HG02840 (cell line): ENCODE data around the gene NPTN.
A peak's percentile ranks its signal among the peaks of the same experiment; 100 is the strongest.

Experiments
- ATAC-seq: cut with Tn5 transposase; IDR thresholded peaks from one replicate; pipeline ENCODE4 v1.9.1; 2021; ENCODE audit warnings: mild to moderate bottlenecking, moderate library complexity, moderate number of reproducible peaks; ENCODE audit not compliant: unreplicated experiment, low FRiP score

The NPTN gene

GRCh38 chr15:73633991-73634495 is 854 bp upstream of the NPTN start:
- no peak for ATAC-seq

GRCh38 chr15:73632670-73633058 is 525 bp downstream of the NPTN start:
- peak; percentile 4 for ATAC-seq

DNA sequence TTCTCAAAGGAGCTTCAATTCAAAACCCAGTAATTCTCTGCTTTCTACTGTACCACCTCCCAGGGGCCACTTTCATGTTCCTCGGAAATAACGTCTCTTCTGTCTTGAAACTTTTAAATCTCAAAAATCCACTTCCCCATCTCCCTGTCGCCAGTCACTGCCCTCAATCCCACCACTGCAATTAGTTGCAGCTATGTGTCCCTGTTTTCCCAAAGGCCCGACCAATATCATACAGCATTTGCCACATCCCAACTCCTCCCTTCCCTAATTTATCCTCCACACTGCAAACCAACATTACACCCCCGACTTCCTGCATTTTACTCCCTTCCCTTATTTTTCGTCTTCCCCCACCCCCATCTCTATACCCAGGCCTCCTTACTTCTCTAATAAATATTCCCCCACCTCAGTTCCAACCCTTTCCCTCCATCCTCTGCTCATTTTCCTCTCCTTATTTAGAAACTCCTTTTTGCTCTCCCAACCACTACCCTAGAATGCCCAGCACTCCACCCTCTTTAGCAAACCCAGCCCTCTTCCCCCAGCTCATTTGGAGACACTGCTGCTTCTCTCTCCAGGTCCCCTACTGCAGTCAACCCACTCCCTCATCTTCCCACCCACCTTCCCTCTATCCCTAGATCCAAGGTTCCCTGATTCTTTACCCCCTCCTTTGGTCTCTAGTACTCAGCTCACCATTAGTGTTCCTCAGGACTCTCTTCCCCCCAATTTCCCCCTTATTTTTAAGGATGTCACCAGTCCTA is 1.1 kb downstream of the NPTN start:
- ATAC-seq, result no peak

- no peak for ATAC-seq
Observed at GRCh38 chr15:73630921-73631362, 2.2 kb downstream of the NPTN start.

DNA sequence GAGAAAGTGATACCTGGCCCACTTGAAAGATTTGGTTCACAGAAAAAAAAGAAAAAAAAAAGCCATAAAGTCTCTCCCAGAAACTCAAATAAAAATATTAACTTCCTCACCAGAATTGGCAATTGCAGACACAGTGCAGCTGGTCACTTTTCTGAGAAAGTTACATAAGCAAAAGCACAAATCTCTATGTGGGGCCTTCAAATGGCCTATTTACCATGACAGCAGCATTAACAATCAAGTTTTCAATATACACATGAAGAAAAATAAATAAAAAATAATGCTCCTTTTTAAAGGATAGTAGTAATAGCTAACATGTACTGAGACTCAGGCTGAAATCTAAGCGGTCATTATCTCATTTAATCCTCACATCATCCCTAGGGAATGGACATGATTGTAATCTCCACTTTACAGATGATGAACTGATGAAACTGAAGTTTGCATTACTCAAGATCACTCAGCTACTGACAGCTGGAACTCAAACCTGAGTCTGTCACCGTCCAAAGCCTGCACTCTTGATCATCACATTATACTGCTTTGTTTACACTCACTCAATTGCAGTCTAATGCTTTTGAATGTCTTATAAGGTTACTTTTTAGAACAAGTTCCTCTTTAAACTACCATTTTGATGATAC is 3.3 kb downstream of the NPTN start:
- ATAC-seq, result no peak

DNA sequence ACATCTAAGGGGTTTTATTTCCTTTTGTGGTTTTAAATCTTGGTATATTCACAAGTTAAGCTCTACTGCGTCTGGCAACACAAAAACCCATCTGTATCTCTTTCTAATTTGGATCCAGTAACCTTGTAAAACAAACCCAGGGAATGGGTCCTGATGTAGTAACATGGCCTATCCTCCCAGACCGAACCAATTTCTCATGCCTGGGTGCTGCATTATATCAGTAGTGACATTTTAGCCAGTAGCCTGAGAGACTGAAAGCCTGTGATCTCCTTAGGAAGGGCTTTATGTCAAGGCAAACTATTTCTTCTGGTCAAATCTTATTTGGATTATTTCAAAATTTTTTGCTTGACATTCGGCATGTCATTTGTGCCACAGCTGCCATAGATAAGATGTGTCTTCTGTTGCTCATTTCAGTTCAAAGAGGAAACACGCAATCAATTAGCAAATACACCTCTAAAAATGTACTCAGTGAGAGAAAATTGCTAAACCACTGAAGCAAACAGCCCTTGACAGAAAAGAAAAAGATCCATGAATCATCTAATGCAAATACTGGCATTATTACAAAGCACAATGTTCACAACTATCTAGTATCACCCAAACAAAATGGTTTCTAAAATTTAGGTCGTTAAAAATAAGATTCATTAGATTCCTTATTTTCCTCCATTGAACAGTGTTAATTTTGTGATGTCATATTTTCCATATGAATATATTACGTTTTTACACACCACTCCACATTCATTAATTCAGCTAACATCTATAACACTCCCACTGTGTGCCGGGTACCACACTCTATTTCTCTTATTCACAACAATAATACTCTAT is 4.0 kb downstream of the NPTN start:
- no peak for ATAC-seq

DNA sequence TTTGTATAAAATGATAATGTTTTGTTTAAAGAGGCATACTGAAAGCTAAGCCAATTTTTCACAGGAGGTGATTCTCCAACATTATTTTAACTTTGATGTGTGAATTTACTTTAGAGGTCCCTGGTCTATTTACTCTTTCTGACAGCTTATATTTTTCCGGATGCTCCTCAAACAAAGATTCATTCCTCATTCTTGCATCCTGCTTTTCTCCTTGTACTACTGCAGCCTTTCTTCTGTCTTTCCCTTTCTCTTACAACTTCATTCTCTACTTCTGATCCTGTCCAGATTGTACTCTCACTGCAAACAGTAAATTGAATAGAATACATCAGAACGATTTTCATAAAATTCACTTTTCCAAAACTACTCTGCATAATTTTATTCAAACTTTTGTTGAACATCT is 5.1 kb downstream of the NPTN start:
- ATAC-seq, result no peak

DNA sequence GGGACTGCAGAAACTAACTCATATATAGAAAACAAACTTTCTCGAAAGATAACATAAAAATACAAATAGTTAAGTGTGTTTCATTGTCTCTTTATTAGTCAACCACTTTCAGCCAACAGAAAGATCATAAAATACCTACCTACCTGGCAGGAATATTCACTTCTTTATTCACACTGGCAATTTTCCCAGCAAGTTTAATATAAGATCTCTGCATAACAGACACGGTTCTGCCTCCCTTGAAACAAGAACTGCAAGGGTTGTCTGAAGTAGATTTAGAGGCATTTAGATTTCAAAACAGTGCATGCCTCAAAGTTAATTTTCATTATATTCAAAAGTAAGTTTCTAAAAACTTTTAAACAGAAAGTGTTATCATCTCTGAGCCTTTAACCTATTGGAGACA is 7.1 kb downstream of the NPTN start:
- ATAC-seq, result no peak

GRCh38 chr15:73624530-73624929 is 8.7 kb downstream of the NPTN start:
- no peak for ATAC-seq

- ATAC-seq, result no peak
Observed at GRCh38 chr15:73621286-73621826, 11.8 kb downstream of the NPTN start.

DNA sequence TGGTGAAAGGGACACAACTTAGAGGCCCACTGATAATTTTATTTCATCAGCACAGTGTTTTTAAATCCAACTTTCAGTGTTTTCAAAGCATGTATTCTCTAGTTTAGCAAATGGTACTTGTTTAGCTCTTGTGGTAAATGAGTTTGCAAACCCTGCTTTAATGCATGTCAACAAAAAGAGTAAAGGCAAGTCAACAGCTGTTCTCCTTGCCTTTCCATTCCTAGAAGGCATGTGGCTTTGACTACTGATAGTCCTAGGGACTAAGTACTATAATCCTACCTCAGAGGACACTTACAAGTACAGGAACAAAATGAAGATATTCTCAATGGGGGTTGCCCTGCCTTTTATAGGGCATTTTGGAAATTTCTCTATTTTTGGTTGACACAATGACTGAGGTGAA is 13.1 kb downstream of the NPTN start:
- ATAC-seq, result no peak

- ATAC-seq, result no peak
Observed at GRCh38 chr15:73617913-73618312, 15.3 kb downstream of the NPTN start.

DNA sequence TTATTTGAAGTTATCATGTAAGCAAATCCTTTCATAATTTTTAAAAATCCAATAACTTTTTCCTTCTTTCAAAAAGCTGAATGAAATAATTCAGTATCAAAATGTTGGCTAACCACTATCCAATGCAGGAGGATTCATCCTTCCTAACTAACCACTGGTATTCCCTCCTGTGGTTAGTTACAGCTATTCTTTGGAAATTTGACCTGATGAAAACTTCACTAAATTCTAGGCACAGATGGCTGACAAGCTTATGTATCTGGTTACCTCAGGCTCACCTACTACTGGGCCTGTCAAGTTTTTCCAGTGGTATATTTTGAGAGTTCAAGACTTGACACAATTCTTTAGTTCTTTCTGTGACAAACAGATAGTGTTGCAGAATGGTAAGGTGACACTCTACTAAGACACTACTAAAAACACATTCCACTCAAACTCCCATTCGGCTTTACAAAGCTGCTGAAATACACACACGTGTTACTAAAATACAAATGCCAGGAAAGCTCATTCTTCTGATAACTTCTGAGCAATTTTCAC is 15.8 kb downstream of the NPTN start:
- no peak for ATAC-seq

GRCh38 chr15:73608941-73609340 is 24.2 kb downstream of the NPTN start:
- ATAC-seq, result no peak

- ATAC-seq, result no peak
Observed at GRCh38 chr15:73608475-73608874, 24.7 kb downstream of the NPTN start.

GRCh38 chr15:73607843-73608242 is 25.3 kb downstream of the NPTN start:
- ATAC-seq, result no peak

- ATAC-seq, result no peak
Observed at GRCh38 chr15:73607405-73607804, 25.8 kb downstream of the NPTN start.

DNA sequence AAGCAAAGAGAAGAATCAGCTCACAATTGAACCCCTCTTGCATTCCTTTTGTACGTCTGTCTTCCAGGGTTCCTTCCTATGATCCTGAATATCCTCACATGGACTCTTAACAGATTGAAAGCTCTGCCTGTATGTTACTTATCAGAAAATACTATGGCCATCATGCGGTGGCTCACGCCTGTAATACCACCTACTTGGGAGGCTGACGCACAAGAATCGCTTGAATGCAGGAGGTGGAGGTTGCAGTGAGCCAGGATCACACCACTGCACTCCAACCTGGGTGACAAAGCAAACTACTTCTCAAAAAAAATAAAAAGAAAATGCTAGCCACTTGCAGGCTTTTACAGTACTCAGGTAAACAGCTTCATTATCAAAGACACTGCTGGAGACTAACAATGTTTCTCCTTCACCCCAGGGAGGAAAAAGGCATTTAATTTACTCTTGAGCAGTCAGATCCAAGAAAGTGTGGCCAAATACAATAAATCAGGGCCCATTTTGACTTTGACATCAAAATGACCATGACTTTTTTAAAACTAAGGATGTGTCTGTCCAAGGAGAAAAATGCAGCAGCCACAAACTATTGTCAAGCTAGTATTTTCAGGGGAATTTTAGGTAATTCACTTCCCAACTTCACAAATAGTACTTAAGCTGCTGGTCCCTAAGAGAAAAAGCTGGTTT is 27.3 kb downstream of the NPTN start:
- no peak for ATAC-seq

DNA sequence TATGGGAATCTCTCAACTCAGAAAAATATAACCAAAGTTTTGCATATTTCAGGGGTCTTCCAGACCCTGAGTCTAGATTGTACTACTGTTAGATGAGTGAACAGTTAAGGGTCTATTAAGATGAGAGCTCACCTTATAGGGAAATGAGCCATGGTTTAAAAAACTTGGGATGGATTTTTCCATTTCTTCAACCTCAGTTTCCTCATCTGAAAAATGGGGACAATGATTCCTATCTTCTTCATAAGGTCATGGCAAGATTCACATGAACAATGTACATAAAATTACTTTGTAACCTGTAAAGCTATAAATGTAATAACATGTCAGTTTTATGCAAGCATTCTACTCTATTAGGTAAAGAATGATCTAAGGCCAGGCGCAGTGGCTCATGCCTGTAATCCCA is 28.7 kb downstream of the NPTN start:
- no peak for ATAC-seq

DNA sequence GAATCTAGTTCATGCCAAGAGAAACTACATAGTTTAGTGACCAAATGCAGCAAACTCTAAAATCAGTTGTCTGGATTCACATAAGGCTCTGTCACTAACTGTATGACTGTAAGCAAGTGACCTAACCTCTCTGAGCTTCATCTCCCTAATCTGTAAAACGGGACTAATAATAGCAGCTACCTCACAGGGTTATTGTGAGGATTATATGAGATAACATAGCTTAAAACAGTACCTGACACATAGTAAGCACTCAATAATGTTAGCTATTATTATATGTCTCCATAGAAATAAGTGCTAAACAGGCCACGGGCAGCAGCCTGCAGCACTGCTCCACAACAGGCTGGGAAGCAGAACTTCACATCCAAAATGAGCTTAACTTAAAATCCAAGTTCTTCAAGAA is 30.2 kb downstream of the NPTN start:
- no peak for ATAC-seq
